Endothelial cell of umbilical vein (primary cell): ENCODE results near the gene ZBTB7C. TPM values are rescaled to one million over a fixed set of nuclear protein-coding genes. Genes with fewer than 3 reads are reported as not detected.

ENCODE experiments used
- BruUV-seq: library from RNA; stranded (reverse); fragments of 400-500 nt; replicated peaks from 2 replicates; lab custom pipeline; 2021; lab: Mats Ljungman, UMichigan
- CTCF ChIA-PET: fragments of 300-600, 350-600 bp; sonication (Branson Sonifier 250); formaldehyde crosslinking; loops from one replicate; lab custom pipeline; 2021; ENCODE audit warnings: antibody characterized with exemption, inconsistent platforms; lab: Charles Lee
- POLR2A ChIA-PET: fragments of 300-600, 350-600 bp; sonication (Branson Sonifier 250); formaldehyde crosslinking; loops from one replicate; lab custom pipeline; 2021; ENCODE audit warnings: antibody characterized with exemption, inconsistent platforms; lab: Charles Lee
- DNase-seq: peaks from one replicate; pipeline ENCODE4 v3.0.0-alpha.2; 2011; ENCODE audit warnings: low read depth, low spot score
- FAIRE-seq: peaks from 2 replicates; lab custom pipeline; 2011; peaks lifted over from hg19 to GRCh38; lab: Jason Lieb, UNC
- H2AFZ ChIP-seq: 2 replicates; pipeline ENCODE4 v1.6.0; 2012; ENCODE audit warnings: low read depth, low read length, control low read depth, inconsistent platforms
- H3K27ac ChIP-seq: 2 replicates; pipeline ENCODE4 v1.5.1; 2011; ENCODE audit warnings: low read depth, mild to moderate bottlenecking, control low read depth, low read length, moderate library complexity; ENCODE audit not compliant: insufficient read depth
- H3K27me3 ChIP-seq, 2 experiments: 2 replicates each; pipeline versions ENCODE4 v1.6.0 to v1.6.1; 2011; ENCODE audit warnings: low read length in 2 of 2, mixed read lengths in 1 of 2; ENCODE audit not compliant: control insufficient read depth in 2 of 2, insufficient read depth in 2 of 2
- H3K36me3 ChIP-seq, 2 experiments: 2 replicates in 1 of 2; 3 replicates in 1 of 2; pipeline ENCODE4 v1.5.1; 2011; ENCODE audit warnings: low read length in 2 of 2, mild to moderate bottlenecking in 1 of 2, moderate library complexity in 1 of 2; ENCODE audit not compliant: control insufficient read depth in 2 of 2, insufficient read depth in 2 of 2; ENCODE audit errors: extremely low read depth in 1 of 2
- H3K4me1 ChIP-seq: 3 replicates; pipeline ENCODE4 v1.5.1; 2011; ENCODE audit warnings: mild to moderate bottlenecking, low read length; ENCODE audit not compliant: control insufficient read depth, insufficient read depth; ENCODE audit errors: extremely low read depth
- H3K4me2 ChIP-seq: 2 replicates; pipeline ENCODE4 v1.6.1; 2011; ENCODE audit warnings: low read length, control low read depth, mixed read lengths; ENCODE audit not compliant: insufficient read depth
- H3K4me3 ChIP-seq, 3 experiments: fragments of 200-600 bp in 1 of 3; sonication (generic), shearing (Covaris generic) in 1 of 3; replicated peaks in 1 of 3; 2 replicates each; pipeline ENCODE4 v1.5.1; 2011 to 2016; ENCODE audit warnings: control low read depth in 3 of 3, low read length in 3 of 3, mild to moderate bottlenecking in 2 of 3, inconsistent platforms in 1 of 3, low read depth in 1 of 3, moderate library complexity in 1 of 3; ENCODE audit not compliant: insufficient read depth in 1 of 3
- H3K79me2 ChIP-seq: 2 replicates; pipeline ENCODE4 v1.6.0; 2012; ENCODE audit warnings: low read length, inconsistent platforms; ENCODE audit not compliant: control insufficient read depth, insufficient read depth
- H3K9ac ChIP-seq: replicated peaks from 2 replicates; pipeline ENCODE3; 2011; ENCODE audit warnings: low read length, control low read depth; ENCODE audit not compliant: insufficient read depth; ENCODE audit errors: extremely low read depth
- H3K9me1 ChIP-seq: replicated peaks from 3 replicates; pipeline ENCODE4 v1.6.0; 2011; ENCODE audit warnings: mild to moderate bottlenecking, low read length; ENCODE audit not compliant: control insufficient read depth, insufficient read depth; ENCODE audit errors: extremely low read depth
- H3K9me3 ChIP-seq: replicated peaks from 2 replicates; pipeline ENCODE4 v1.5.1; 2012; ENCODE audit warnings: low read length, inconsistent platforms; ENCODE audit not compliant: control insufficient read depth, insufficient read depth
- H4K20me1 ChIP-seq: replicated peaks from 2 replicates; pipeline ENCODE3; 2011; ENCODE audit warnings: mild to moderate bottlenecking, low read length; ENCODE audit not compliant: control insufficient read depth, insufficient read depth; ENCODE audit errors: extremely low read depth
- CTCF ChIP-seq, 2 donors: IDR thresholded peaks; 1 replicate in 1 of 2; 2 replicates in 1 of 2; pipeline ENCODE4 v1.5.1; 2011; ENCODE audit warnings: low read length in 2 of 2, mild to moderate bottlenecking in 2 of 2, moderate library complexity in 2 of 2, control low read depth in 1 of 2, inconsistent platforms in 1 of 2, low read depth in 1 of 2; ENCODE audit not compliant: insufficient read depth in 1 of 2; ENCODE audit errors: extremely low read depth in 1 of 2
- EZH2 ChIP-seq: IDR thresholded peaks from 2 replicates; pipeline ENCODE4 v1.6.1; 2012; ENCODE audit warnings: borderline replicate concordance, low read depth, mild to moderate bottlenecking, moderate library complexity, low read length, inconsistent platforms; ENCODE audit not compliant: severe bottlenecking
- FOS ChIP-seq: IDR thresholded peaks from 2 replicates; pipeline ENCODE4 v1.6.1; 2011; ENCODE audit warnings: mild to moderate bottlenecking, low read length, moderate library complexity, borderline replicate concordance; ENCODE audit not compliant: insufficient read depth
- GATA2 ChIP-seq: IDR thresholded peaks from 2 replicates; pipeline ENCODE4 v1.7.0; 2011; ENCODE audit warnings: low read depth, mild to moderate bottlenecking, moderate library complexity, mixed read lengths, low read length; ENCODE audit not compliant: insufficient read length, insufficient read depth
- JUN ChIP-seq: IDR thresholded peaks from 2 replicates; pipeline ENCODE4 v1.6.1; 2011; ENCODE audit warnings: borderline replicate concordance, low read depth; ENCODE audit not compliant: insufficient read length, insufficient read depth
- MAX ChIP-seq: IDR thresholded peaks from 2 replicates; pipeline ENCODE4 v1.6.1; 2011; ENCODE audit not compliant: insufficient read depth, insufficient read length
- MYC ChIP-seq: IDR thresholded peaks from one replicate; pipeline ENCODE4 v1.6.1; 2011; ENCODE audit warnings: mild to moderate bottlenecking, low read depth, low read length
- POLR2A ChIP-seq: IDR thresholded peaks from 2 replicates; pipeline ENCODE4 v1.6.1; 2012; ENCODE audit warnings: low read depth, mild to moderate bottlenecking, control low read depth, low read length
- POLR2AphosphoS5 ChIP-seq: IDR thresholded peaks from 2 replicates; pipeline ENCODE4 v1.6.1; 2012; ENCODE audit warnings: low read depth, mild to moderate bottlenecking, control low read depth, low read length, moderate library complexity; ENCODE audit not compliant: insufficient read depth
- dilution Hi-C: fragments of 300-500 bp; cut with MboI; formaldehyde crosslinking; loops from one replicate; pipeline ENCODE4 v1.15.0; 2019; ENCODE audit warnings: low sequenced_read_pairs; ENCODE audit not compliant: extremely low pct_ligation_motif_present
- intact Hi-C: fragments of 100-400 bp; cut with micrococcal nuclease; formaldehyde crosslinking; loops from one replicate; pipeline ENCODE4 v1.10.0; 2022
- polyA plus RNA-seq, 4 experiments: library from polyadenylated mRNA; depleted of rRNA in 3 of 4; stranded (reverse) in 3 of 4; unstranded in 1 of 4; fragments of >200 nt; gene quantifications; 2 replicates each; pipeline versions ENCODE4 v1.2.1 to v1.2.3, GENCODE V29; 2011 to 2012; ENCODE audit warnings: missing spikeins in 1 of 4
- total RNA-seq: library from RNA; stranded (reverse); gene quantifications from 2 replicates; pipeline ENCODE4 v1.2.3, GENCODE V29; 2021

The ZBTB7C gene
- total and polyA plus RNA-seq, 2 donors (not counting 3 experiments of a cell fraction or from before 2014, with no cell fraction given), result not detected

- CTCF ChIA-PET, result no interaction called here
- H2AFZ ChIP-seq, result no peak overlapping the region
- no peaks in the 10 kb centered on the region for H3K9me1 ChIP-seq
- no peak overlapping the region for H3K27ac ChIP-seq
- H3K4me1 ChIP-seq, result no peaks in the 10 kb centered on the region
- no peak overlapping the region for H3K9ac ChIP-seq
- FAIRE-seq (no peak), DNase-seq (no peak)
- no peak overlapping the region for H3K4me2 ChIP-seq
- intact Hi-C loops (no loop called here), dilution Hi-C loops (no loop called here)
- H3K79me2 ChIP-seq, result no peaks in the 10 kb centered on the region
- TF ChIP-seq POLR2A, result no peak
- TF ChIP-seq EZH2, result no peak
- TF ChIP-seq MAX, result no peak
- no peak for TF ChIP-seq GATA2
- TF ChIP-seq JUN, result no peak
- TF ChIP-seq FOS, result no peak
- TF ChIP-seq MYC, result no peak
- no peak for TF ChIP-seq CTCF (IDR thresholded peaks at IDR 0.05; ENCODE audit: extremely low read depth in 1 of 2, insufficient read depth in 1 of 2, low read depth in 1 of 2, low read length in 2 of 2)
- TF ChIP-seq POLR2AphosphoS5, result no peak
- no peaks in the 10 kb centered on the region for H3K9me3 ChIP-seq
- no peaks in the 10 kb centered on the region for H3K36me3 ChIP-seq
- no peaks in the 10 kb centered on the region for H4K20me1 ChIP-seq
- POLR2A ChIA-PET, result no interaction called here
- no peak overlapping the region for H3K4me3 ChIP-seq
- no peaks in the 10 kb centered on the region for H3K27me3 ChIP-seq
- BruUV-seq, result no TSS peak
Observed at GRCh38 chr18:48310999-48311398, 98.2 kb downstream of the ZBTB7C start.
